ENCODE measurements around the gene CCDC106.

Gene CCDC106

GRCh38 chr19:55647732-55648584, at the start of gene CCDC106:
TSS of gene CCDC106 (plus strand) at chr19:55648212. CDS start at chr19:55649047, 835 bp downstream.
- peak in 1 of 2 donors; percentile 55 for DNase-seq (ENCODE audit: low read depth in 2 of 2)

- peak; percentile 82 to 90 for DNase-seq (ENCODE audit: low read depth in 2 of 2)
These were observed 49.1 kb upstream of the CCDC106 start for GRCh38 chr19:55598719-55599467.

GRCh38 chr19:55599468-55599841, 48.6 kb upstream of the CCDC106 start, which contains the start of gene FIZ1:
TSS of gene FIZ1 (minus strand) at chr19:55599517. CDS start at chr19:55597865, 1,652 bp downstream.
- DNase-seq (ENCODE audit: low read depth in 2 of 2), result peak; percentile 92 to 94

- peak; percentile 75 to 79 for DNase-seq (ENCODE audit: low read depth in 2 of 2)
These were observed 48.0 kb upstream of the CCDC106 start, which contains the start of gene ZNF524 for GRCh38 chr19:55599842-55600661. TSS of gene ZNF524 (plus strand) at chr19:55600288. CDS start at chr19:55602113, 1,825 bp downstream.

DNA sequence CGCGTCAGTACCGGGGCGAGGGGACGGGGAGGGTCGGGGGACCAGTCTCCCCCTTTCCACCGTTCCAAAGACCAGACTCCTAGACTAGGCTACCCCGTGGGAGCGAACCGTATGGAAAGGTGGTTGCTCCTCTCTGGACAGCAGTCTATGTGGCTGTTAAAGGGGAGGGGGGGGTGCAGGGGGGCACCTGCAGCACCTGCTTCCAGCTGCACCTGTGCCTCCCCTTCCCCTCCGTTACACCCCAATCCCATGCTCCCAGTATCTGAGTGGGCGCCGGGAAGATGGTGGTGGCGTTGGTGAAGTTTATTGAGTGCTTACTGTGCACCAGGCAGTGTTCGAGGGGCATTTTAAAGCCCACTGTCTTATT, 47.4 kb upstream of the CCDC106 start:
- no peak for DNase-seq (ENCODE audit: low read depth in 2 of 2)

DNA sequence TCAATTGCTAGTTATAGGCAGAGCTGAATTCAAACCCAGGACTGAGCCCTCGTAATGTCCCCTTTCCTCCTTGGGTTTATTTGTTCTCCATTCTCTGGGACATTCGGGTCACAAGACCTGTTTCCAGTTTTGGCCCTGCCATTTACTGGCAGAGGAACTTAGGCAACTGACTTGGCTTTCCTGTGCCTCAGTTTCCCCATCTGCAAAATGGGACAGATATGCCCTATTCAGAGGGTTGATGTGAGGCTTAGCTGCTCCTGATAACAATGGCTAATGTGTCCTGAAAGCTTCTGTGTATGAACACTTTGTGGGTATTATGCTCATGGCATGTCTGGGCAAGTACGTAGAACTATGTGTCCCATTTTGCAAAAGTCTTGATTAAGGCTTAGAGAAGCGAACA, 46.9 kb upstream of the CCDC106 start:
- DNase-seq (ENCODE audit: low read depth in 2 of 2), result no peak

- no peak for DNase-seq (ENCODE audit: low read depth in 2 of 2)
These were observed 45.7 kb upstream of the CCDC106 start for GRCh38 chr19:55602104-55603001.

- no peak for DNase-seq (ENCODE audit: low read depth in 2 of 2)
These were observed 44.9 kb upstream of the CCDC106 start for GRCh38 chr19:55603115-55603514.

DNA sequence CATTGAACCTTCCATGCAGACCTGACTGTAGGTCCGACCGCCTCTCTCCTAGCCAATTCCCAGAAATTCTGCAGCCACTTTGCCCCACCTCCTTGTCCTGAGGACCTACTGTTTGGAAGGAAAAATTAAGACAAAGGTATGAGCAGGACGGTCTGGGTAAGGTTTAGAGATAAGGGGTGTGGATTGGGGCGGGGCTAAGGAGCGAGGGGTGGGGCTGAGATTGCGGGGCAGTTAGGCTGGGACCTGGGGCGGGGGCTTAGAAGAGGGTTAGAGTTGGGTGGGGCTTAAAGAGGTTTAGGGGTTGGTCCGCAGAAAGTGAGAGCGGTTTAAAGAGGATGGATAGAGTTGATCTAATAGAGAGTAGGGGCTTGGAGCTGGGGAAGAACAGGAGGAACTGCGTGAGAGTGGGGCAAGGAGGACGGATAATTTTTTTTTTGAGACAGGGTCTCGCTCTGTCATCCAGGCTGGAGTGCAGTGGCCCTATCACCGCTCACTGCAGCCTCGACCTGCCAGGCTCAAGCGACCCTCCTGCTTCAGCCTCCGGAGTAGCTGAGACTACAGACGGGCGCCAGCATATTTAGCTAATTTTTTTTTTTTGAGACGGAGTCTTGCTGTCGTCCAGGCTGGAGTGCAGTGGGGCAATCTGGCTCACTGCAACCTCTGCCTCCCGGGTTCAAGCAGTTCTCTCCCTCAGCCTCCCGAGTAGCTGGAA, 44.3 kb upstream of the CCDC106 start:
- DNase-seq (ENCODE audit: low read depth in 2 of 2), result no peak

- peak; percentile 98 to 99 for DNase-seq (ENCODE audit: low read depth in 2 of 2)
These were observed 42.8 kb upstream of the CCDC106 start for GRCh38 chr19:55605207-55605636.

- peak; percentile 53 to 57 for DNase-seq (ENCODE audit: low read depth in 2 of 2)
These were observed 42.2 kb upstream of the CCDC106 start, which contains the start of gene ZNF865 for GRCh38 chr19:55605637-55606470. TSS of gene ZNF865 (plus strand) at chr19:55605647. CDS start at chr19:55613619, 7,972 bp downstream.

GRCh38 chr19:55606471-55606787, 41.6 kb upstream of the CCDC106 start:
- no peak for DNase-seq (ENCODE audit: low read depth in 2 of 2)

GRCh38 chr19:55606817-55607216, 41.2 kb upstream of the CCDC106 start:
- DNase-seq (ENCODE audit: low read depth in 2 of 2), result no peak

GRCh38 chr19:55609326-55609725, 38.7 kb upstream of the CCDC106 start:
- no peak for DNase-seq (ENCODE audit: low read depth in 2 of 2)

DNA sequence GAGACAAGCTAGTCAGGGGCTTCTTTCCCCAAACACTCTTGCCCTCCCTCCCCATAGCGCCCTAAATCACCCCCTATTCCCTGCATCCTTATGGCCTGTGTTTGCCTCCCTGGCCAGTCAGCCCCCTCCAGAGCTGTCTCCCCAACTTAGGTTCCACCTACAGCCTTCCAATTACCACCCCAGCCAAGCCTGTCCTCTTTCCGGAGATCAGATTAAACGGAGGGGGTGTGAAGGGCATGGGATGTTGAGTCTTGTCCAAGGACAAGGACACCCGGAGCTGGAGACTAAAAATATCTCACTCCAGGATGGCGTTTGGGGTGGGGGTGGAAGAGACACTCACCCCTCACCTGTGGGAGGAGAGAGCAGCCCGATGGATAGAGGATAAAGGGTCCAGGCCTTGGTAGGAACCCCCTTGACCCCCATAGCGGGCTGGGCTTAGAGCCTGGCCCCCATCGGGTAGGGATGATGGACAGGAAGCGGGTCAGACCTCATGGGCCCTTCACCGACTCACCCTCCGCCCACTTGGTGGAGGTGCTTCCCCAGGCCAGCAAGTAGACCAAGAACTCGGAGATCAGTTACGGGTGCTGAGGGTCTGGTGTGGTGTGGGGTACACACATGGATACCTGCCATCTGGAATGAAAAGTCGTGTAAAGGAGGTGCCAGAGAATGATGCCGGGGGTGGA, 36.6 kb upstream of the CCDC106 start:
- DNase-seq (ENCODE audit: low read depth in 2 of 2), result no peak

DNA sequence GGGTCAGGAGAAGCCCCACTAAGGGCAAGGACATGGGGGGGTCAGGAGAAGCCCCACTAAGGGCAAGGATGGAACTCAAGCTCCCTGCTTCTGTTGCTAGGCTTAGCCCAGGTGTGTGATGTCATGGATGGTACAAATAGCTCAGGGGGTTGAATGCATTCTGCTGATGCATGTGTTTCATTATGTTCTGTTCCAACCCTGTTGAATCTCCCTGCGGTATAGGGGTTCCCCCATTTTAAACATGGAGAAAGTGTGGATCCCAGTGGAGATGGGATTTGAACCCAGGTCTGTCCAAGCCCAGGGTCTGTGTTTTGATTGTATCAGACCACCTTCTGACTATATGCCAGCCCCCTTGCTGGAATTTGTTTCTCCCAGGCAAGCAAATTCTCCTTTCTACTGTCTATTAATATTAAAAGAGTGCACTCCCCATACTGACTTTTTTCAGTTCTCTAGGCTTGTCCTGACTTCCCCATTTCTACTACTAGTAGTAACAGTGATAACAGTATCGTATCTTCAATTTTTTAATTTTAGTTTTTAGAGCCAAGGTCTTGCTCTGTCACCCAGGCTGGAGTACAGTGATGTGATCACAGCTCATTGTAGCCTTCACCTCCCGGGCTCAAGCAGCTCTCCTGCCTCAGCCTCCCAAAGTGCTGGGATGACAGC, 35.9 kb upstream of the CCDC106 start:
- DNase-seq (ENCODE audit: low read depth in 2 of 2), result no peak

- DNase-seq (ENCODE audit: low read depth in 2 of 2), result no peak
These were observed 34.6 kb upstream of the CCDC106 start for GRCh38 chr19:55613396-55613795.

Data from stimulated activated CD4-positive, alpha-beta T cell treated with anti-CD3 and anti-CD28 coated beads, Interleukin-1b, Interleukin-23, amount 100 ng/mL, for 4 hours (primary cell).